ENCODE results near the gene TCTN2. TPM values are rescaled to one million over a fixed set of nuclear protein-coding genes. Genes with fewer than 3 reads are reported as not detected.
A peak's percentile ranks its signal among the peaks of the same experiment; 100 is the strongest.

Gene TCTN2
- total and polyA plus RNA-seq, 12 donors = 1.9 to 6.3 (median 4.0) TPM

DNA sequence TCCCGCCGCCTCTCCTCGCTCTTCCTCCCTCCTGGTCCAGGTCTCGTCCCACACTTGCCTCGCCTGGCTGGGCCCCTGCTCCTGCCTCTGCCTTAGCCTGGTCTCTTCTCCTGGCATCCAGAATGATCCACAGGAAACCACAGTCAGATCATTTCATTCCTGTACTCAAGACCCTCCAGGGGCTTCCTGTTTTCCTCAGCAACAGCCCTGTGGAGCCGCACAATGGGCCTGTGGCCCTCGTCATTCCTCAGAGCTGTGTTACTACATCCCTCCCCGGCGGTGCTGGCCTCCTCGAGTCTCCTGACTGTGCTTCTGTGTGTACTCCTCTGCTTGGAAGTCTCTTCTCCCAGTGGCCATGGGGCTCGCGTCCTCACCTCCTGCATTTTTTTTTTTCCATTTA lies 61.3 kb downstream of the TCTN2 start:
- peaks cover 0 to 100% (median 48%) of the 10 kb centered on the region in 9 donors for H3K36me3 ChIP-seq
- no peak for ATAC-seq

DNA sequence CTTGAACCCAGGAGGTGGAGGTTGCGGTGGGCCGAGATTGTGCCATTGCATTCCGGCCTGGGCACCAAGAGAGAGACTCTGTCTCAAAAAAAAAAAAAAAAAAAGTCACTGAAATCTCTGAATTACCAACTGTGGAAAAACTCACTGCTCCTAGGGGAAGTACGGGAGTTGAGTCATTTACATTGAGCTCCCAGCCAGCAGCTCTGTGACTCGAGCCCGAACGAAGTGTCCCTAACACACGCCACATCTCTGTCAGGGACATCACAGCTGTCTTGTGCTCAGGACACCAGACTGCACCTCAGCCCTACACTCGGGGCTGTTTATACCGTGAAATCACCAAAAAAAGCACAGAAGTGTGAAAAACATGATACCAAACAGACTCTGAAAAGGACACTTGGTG lies 62.3 kb downstream of the TCTN2 start:
- Histone ChIP-seq H3K4me1 (peaks cover 0 to 6% (median 0%) of the 10 kb centered on the region in 9 donors), H3K27ac (no peak overlapping the region), H3K36me3 (peaks cover 0 to 100% (median 46%) of the 10 kb centered on the region in 9 donors), H3K4me3 (no peak overlapping the region), H3K9me3 (no peaks in the 10 kb centered on the region), H3K27me3 (no peaks in the 10 kb centered on the region)
- WGBS, 2 donors = 84 to 88% methylated on average over 10 of the region's 10 CpGs
- intact Hi-C loops (cut with DNase I) = no loop called here
- TF ChIP-seq, protein P1, sequence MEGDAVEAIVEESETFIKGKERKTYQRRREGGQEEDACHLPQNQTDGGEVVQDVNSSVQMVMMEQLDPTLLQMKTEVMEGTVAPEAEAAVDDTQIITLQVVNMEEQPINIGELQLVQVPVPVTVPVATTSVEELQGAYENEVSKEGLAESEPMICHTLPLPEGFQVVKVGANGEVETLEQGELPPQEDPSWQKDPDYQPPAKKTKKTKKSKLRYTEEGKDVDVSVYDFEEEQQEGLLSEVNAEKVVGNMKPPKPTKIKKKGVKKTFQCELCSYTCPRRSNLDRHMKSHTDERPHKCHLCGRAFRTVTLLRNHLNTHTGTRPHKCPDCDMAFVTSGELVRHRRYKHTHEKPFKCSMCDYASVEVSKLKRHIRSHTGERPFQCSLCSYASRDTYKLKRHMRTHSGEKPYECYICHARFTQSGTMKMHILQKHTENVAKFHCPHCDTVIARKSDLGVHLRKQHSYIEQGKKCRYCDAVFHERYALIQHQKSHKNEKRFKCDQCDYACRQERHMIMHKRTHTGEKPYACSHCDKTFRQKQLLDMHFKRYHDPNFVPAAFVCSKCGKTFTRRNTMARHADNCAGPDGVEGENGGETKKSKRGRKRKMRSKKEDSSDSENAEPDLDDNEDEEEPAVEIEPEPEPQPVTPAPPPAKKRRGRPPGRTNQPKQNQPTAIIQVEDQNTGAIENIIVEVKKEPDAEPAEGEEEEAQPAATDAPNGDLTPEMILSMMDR (IDR thresholded peaks at IDR 0.05) = no peak
- ATAC-seq (no peak), DNase-seq (no peak)

More for the DNA sequence above, 61.3 kb downstream of the TCTN2 start:
- H3K4me3 ChIP-seq = no peak overlapping the region
- WGBS, 2 donors = 85 to 90% methylated on average over 12 of the region's 12 CpGs
- no peaks in the 10 kb centered on the region for H3K9me3 ChIP-seq
- intact Hi-C loops (cut with DNase I) = no loop called here
- peaks cover 0 to 6% (median 0%) of the 10 kb centered on the region in 9 donors for H3K4me1 ChIP-seq
- TF ChIP-seq, protein P1 (IDR thresholded peaks at IDR 0.05) = no peak
- H3K27ac ChIP-seq = no peak overlapping the region
- DNase-seq = no peak
- no peaks in the 10 kb centered on the region for H3K27me3 ChIP-seq

DNA sequence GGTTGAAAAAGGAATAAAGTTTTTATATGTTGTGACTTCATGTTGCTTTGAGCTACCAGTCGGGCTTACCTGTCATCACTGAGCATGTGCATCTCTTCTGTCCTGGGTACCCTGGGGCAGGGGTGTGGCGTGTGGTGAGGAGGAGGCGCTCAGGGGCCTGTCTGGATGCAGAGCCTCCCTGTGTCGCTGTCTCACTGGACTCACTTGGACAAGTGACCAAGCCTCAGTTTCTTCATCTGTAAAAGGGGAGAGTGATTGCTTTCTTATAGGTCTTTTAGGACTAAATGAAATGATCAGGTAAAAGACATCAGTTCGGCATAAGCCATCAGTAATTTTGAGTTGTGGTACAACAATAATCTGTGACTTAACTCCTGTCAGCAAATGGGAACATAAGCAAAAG lies 63.4 kb downstream of the TCTN2 start:
- no peaks in the 10 kb centered on the region for H3K9me3 ChIP-seq
- DNase-seq (no peak), ATAC-seq (no peak)
- WGBS, 2 donors = 86 to 91% methylated on average over 5 of the region's 5 CpGs
- no peak overlapping the region for H3K4me3 ChIP-seq
- intact Hi-C loops (cut with DNase I) = no loop called here
- H3K27ac ChIP-seq = no peak overlapping the region
- TF ChIP-seq, protein P1 (IDR thresholded peaks at IDR 0.05) = no peak
- H3K4me1 ChIP-seq = peaks cover 0 to 6% (median 0%) of the 10 kb centered on the region in 9 donors
- H3K36me3 ChIP-seq = peaks cover 0 to 100% (median 40%) of the 10 kb centered on the region in 9 donors
- no peaks in the 10 kb centered on the region for H3K27me3 ChIP-seq

DNA sequence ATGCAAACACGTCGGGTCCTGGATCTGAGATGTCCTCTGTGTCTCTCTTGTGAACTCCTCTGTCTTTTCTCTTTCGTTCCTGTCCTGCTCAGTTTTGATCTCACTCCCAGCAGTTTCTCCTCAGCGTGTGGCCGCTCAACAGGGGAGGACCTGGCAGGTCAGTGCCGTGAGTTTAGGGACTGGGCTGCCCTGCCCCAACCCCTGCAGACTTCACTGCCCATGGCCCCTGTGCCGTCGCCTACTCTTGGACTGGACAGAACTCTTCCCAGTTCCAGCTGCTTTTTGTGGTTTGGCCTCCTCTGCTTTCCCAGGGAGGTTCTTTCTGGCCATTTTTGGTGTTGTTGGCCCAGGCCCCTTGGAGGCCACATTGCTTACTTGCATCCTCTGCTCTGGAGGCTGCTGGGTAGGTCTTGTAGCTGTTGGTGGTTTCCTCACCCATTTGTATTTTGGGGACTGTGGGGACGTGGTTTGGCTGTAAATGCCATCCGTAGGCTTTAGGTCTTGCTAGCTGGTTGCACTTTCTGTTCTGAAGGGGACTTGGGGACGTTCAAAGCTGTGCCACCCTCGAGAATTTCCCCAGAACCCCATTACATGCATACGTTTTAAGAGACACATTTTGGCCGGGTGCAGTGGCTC lies 71.1 kb downstream of the TCTN2 start:
- Histone ChIP-seq H3K27ac (peak overlapping the region in 1 of 10 donors; percentile 10), H3K4me3 (no peak overlapping the region), H3K36me3 (peaks cover 0 to 99% (median 50%) of the 10 kb centered on the region in 9 donors), H3K4me1 (peaks cover 0 to 9% (median 0%) of the 10 kb centered on the region in 9 donors), H3K9me3 (no peaks in the 10 kb centered on the region), H3K27me3 (no peaks in the 10 kb centered on the region)
- intact Hi-C loops (cut with DNase I) = no loop called here
- 89 to 94% methylated on average over 14 of the region's 14 CpGs for WGBS, 2 donors
- ATAC-seq (no peak), DNase-seq (no peak)
- TF ChIP-seq, protein P1 (IDR thresholded peaks at IDR 0.05) = no peak
